Osteocyte (in vitro differentiated cells): ENCODE results near the gene GNPTG. TPM values are rescaled to one million over a fixed set of nuclear protein-coding genes. Genes with fewer than 3 reads are reported as not detected.

Experiments used
- DNase-seq: peaks from one replicate; pipeline ENCODE4 v3.0.0; 2021; ENCODE audit warnings: mixed read lengths; ENCODE audit not compliant: unreplicated experiment; ENCODE audit errors: extremely low spot score
- H3K27ac Mint-ChIP-seq: one replicate; pipeline ENCODE4 v1.8.0; 2021; ENCODE audit warnings: mild to moderate bottlenecking, mixed read lengths; ENCODE audit not compliant: unreplicated experiment
- H3K27me3 Mint-ChIP-seq: one replicate; pipeline ENCODE4 v1.8.0; 2021; ENCODE audit warnings: mixed read lengths; ENCODE audit not compliant: unreplicated experiment
- H3K36me3 Mint-ChIP-seq: one replicate; pipeline ENCODE4 v1.8.0; 2021; ENCODE audit warnings: mixed read lengths; ENCODE audit not compliant: unreplicated experiment
- H3K4me1 Mint-ChIP-seq: one replicate; pipeline ENCODE4 v1.8.0; 2021; ENCODE audit warnings: mixed read lengths; ENCODE audit not compliant: unreplicated experiment
- H3K4me3 Mint-ChIP-seq: one replicate; pipeline ENCODE4 v1.8.0; 2021; ENCODE audit warnings: mild to moderate bottlenecking, moderate library complexity, mixed read lengths; ENCODE audit not compliant: unreplicated experiment
- H3K9me3 Mint-ChIP-seq: one replicate; pipeline ENCODE4 v1.8.0; 2021; ENCODE audit warnings: mixed read lengths; ENCODE audit not compliant: unreplicated experiment
- CTCF ChIP-seq: fragments of 200-600 bp; sonication (generic); IDR thresholded peaks from 2 replicates; pipeline ENCODE4 v1.5.0; 2021; ENCODE audit warnings: antibody characterized with exemption, mild to moderate bottlenecking, moderate library complexity
- total RNA-seq: library from RNA; stranded (reverse); gene quantifications from 2 replicates; pipeline ENCODE4 v1.2.1, GENCODE V29; 2021

The GNPTG gene
- total RNA-seq, 1 donor from 2014 or later: 94.3 TPM

GRCh38 chr16:1308977-1309885, 42.5 kb upstream of the GNPTG start, which contains the start of gene UBE2I:
Gene UBE2I, plus strand, starts transcription at chr16:1309636. Its CDS starts 4,395 bp downstream, at chr16:1314031.
- H3K27me3 Mint-ChIP-seq: no peaks in the 10 kb centered on the region
- peak within 1 kb of the TSS; percentile 99 for H3K27ac Mint-ChIP-seq
- no peaks in the 10 kb centered on the region for H3K9me3 Mint-ChIP-seq
- H3K36me3 Mint-ChIP-seq: no peaks in the 10 kb centered on the region
- H3K4me1 Mint-ChIP-seq: peaks cover 29% of the 10 kb centered on the region
- TF ChIP-seq CTCF: no peak
- peak; percentile 99 for DNase-seq
- peak within 1 kb of the TSS; percentile 85 for H3K4me3 Mint-ChIP-seq

GRCh38 chr16:1309888-1310831, 41.6 kb upstream of the GNPTG start:
- Mint-ChIP-seq H3K9me3 (no peaks in the 10 kb centered on the region), H3K27ac (peak overlapping the region; percentile 86), H3K36me3 (peaks cover 2% of the 10 kb centered on the region), H3K4me3 (peak overlapping the region; percentile 85), H3K4me1 (peaks cover 29% of the 10 kb centered on the region), H3K27me3 (no peaks in the 10 kb centered on the region)
- no peak for TF ChIP-seq CTCF
- no peak for DNase-seq

GRCh38 chr16:1310832-1311200, 40.9 kb upstream of the GNPTG start:
- peaks cover 29% of the 10 kb centered on the region for H3K4me1 Mint-ChIP-seq
- H3K9me3 Mint-ChIP-seq: no peaks in the 10 kb centered on the region
- DNase-seq: no peak
- peaks cover 6% of the 10 kb centered on the region for H3K36me3 Mint-ChIP-seq
- H3K27me3 Mint-ChIP-seq: no peaks in the 10 kb centered on the region
- H3K4me3 Mint-ChIP-seq: peak overlapping the region; percentile 85
- H3K27ac Mint-ChIP-seq: peak overlapping the region; percentile 86
- no peak for TF ChIP-seq CTCF

- peak overlapping the region; percentile 85 for H3K4me3 Mint-ChIP-seq
- DNase-seq: no peak
- H3K4me1 Mint-ChIP-seq: peaks cover 29% of the 10 kb centered on the region
- H3K36me3 Mint-ChIP-seq: peaks cover 10% of the 10 kb centered on the region
- H3K9me3 Mint-ChIP-seq: no peaks in the 10 kb centered on the region
- TF ChIP-seq CTCF: no peak
- no peaks in the 10 kb centered on the region for H3K27me3 Mint-ChIP-seq
- peak overlapping the region; percentile 86 for H3K27ac Mint-ChIP-seq
Measured at GRCh38 chr16:1311212-1311737, 40.5 kb upstream of the GNPTG start.
